ENCODE results near the gene ABCC10. TPM values are rescaled to one million over a fixed set of nuclear protein-coding genes. Genes with fewer than 3 reads are reported as not detected.

Gene ABCC10
- total RNA-seq, 1 donor from 2014 or later, result 55.8 TPM

DNA sequence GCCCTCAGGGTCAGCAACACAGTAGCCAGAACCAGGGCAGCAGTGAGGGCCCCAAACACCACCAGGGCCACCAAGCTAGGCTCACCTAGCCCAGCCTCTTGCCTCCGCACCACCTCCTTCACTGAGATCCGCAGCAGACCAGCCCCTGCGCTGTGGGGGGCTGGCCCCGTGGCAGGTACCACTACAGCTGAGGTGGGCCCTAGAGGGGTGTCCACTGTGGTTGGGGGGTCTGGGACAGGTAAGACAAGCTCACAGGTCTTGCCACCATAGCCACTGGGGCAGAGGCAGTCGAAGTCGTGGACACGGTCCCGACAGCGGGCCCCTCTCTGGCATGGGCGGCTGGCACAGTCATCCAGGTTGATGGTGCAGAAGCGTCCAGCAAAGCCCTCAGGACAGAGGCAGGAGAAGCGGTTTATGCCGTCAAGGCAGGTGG, 23.4 kb downstream of the ABCC10 start:
- Mint-ChIP-seq H3K36me3 (peaks cover 12% of the 10 kb centered on the region), H3K27ac (no peak overlapping the region), H3K27me3 (ENCODE audit: low read depth) (peaks cover 14% of the 10 kb centered on the region), H3K4me1 (peaks cover 7% of the 10 kb centered on the region), H3K9me3 (no peaks in the 10 kb centered on the region), H3K4me3 (no peak overlapping the region)
- TF ChIP-seq, protein P1, sequence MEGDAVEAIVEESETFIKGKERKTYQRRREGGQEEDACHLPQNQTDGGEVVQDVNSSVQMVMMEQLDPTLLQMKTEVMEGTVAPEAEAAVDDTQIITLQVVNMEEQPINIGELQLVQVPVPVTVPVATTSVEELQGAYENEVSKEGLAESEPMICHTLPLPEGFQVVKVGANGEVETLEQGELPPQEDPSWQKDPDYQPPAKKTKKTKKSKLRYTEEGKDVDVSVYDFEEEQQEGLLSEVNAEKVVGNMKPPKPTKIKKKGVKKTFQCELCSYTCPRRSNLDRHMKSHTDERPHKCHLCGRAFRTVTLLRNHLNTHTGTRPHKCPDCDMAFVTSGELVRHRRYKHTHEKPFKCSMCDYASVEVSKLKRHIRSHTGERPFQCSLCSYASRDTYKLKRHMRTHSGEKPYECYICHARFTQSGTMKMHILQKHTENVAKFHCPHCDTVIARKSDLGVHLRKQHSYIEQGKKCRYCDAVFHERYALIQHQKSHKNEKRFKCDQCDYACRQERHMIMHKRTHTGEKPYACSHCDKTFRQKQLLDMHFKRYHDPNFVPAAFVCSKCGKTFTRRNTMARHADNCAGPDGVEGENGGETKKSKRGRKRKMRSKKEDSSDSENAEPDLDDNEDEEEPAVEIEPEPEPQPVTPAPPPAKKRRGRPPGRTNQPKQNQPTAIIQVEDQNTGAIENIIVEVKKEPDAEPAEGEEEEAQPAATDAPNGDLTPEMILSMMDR (IDR thresholded peaks at IDR 0.05; ENCODE audit: unreplicated experiment), result no peak
- DNase-seq (ENCODE audit: low spot score in 2 of 2, unreplicated experiment in 2 of 2), result no peak

DNA sequence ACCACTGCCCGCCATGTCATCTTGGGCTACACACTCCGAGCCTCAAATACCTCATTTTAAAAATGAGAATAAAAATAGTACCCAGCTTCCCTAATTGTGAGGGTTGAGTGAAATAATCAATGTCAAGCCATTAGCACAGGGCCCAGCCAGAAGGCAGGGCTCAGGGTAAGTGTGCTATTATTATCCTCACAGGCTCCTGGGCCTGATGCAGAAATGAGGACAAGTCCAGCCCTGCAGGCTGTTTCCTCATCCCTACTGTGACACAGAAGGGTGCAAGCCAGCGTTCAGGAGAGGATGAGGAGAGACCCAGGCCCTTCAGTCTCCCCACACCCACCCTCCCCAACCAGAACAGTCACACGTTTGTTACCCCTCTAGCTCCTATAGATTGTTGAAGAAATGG, 24.0 kb downstream of the ABCC10 start:
- peaks cover 21% of the 10 kb centered on the region for H3K27me3 Mint-ChIP-seq (ENCODE audit: low read depth)
- DNase-seq (ENCODE audit: low spot score in 2 of 2, unreplicated experiment in 2 of 2), result no peak
- H3K27ac Mint-ChIP-seq, result no peak overlapping the region
- TF ChIP-seq, protein P1 (IDR thresholded peaks at IDR 0.05; ENCODE audit: unreplicated experiment), result no peak
- H3K4me1 Mint-ChIP-seq, result peaks cover 11% of the 10 kb centered on the region
- H3K4me3 Mint-ChIP-seq, result no peak overlapping the region
- H3K9me3 Mint-ChIP-seq, result no peaks in the 10 kb centered on the region
- peaks cover 12% of the 10 kb centered on the region for H3K36me3 Mint-ChIP-seq

DNA sequence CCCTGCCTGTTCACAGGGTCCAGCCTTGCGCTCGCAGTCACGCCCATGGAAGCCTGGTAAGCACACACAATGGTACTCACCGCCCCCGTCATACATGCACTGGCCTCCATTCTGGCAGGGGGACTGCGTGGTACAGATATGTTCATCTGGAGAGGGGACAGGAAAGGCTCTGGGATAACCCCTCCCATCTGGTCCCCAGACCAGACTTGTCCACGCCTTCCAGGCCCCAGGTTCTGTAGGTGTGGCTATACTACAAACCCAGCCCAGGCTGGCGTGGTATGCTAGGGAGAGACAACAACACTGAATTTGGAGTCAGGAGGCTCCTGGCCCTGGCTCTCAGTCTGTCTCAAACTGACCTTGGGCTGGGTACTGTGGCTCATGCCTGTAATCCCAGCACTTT, 24.6 kb downstream of the ABCC10 start:
- peaks cover 27% of the 10 kb centered on the region for H3K27me3 Mint-ChIP-seq (ENCODE audit: low read depth)
- TF ChIP-seq, protein P1 (IDR thresholded peaks at IDR 0.05; ENCODE audit: unreplicated experiment), result no peak
- H3K4me1 Mint-ChIP-seq, result peaks cover 14% of the 10 kb centered on the region
- DNase-seq (ENCODE audit: low spot score in 2 of 2, unreplicated experiment in 2 of 2), result no peak
- no peak overlapping the region for H3K4me3 Mint-ChIP-seq
- peaks cover 12% of the 10 kb centered on the region for H3K36me3 Mint-ChIP-seq
- H3K27ac Mint-ChIP-seq, result no peak overlapping the region
- no peaks in the 10 kb centered on the region for H3K9me3 Mint-ChIP-seq

DNA sequence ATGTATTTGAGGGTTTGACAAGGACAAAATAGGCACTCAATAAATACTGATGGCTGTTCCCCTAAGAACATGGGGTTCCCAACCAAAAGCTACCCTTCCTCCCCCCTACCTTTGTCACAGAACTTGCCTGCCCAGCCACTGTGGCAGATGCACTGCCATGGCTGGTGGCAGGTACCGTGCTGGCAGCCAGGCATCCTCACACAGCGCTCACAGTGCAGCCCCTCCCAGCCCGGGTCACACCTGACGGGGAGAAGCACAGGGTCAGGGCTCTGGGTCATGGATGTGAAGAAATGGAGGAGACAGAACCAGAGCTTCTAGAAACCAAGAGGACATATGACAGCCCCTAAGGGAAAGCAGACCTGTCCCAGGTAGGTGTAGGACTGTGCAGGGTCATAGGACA, 25.6 kb downstream of the ABCC10 start:
- no peak for DNase-seq (ENCODE audit: low spot score in 2 of 2, unreplicated experiment in 2 of 2)
- no peak overlapping the region for H3K4me3 Mint-ChIP-seq
- H3K36me3 Mint-ChIP-seq, result peaks cover 5% of the 10 kb centered on the region
- peaks cover 33% of the 10 kb centered on the region for H3K27me3 Mint-ChIP-seq (ENCODE audit: low read depth)
- no peaks in the 10 kb centered on the region for H3K9me3 Mint-ChIP-seq
- H3K27ac Mint-ChIP-seq, result no peak overlapping the region
- TF ChIP-seq, protein P1 (IDR thresholded peaks at IDR 0.05; ENCODE audit: unreplicated experiment), result no peak
- H3K4me1 Mint-ChIP-seq, result peaks cover 16% of the 10 kb centered on the region

DNA sequence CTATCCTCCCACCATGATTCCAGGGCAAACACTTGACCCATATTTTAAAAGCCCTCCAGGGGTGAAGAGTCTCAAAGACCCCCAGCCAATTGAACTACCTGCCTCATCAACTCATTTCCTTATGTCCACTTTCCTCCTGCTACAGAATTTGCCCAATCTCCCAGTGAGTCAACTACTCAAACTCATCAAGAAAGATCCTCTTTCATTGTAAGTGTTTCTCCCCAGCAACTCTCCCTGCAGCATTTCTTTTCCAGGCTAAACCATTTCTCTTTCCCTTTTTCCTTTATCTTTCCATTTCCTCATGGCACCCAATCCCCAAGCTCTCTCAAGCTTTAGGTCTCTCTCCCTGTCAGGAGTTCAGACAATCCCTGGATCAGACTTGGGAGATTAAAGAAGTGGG, 26.5 kb downstream of the ABCC10 start:
- TF ChIP-seq, protein P1 (IDR thresholded peaks at IDR 0.05; ENCODE audit: unreplicated experiment), result no peak
- peaks cover 3% of the 10 kb centered on the region for H3K36me3 Mint-ChIP-seq
- H3K4me1 Mint-ChIP-seq, result peaks cover 16% of the 10 kb centered on the region
- H3K27me3 Mint-ChIP-seq (ENCODE audit: low read depth), result peaks cover 33% of the 10 kb centered on the region
- DNase-seq (ENCODE audit: low spot score in 2 of 2, unreplicated experiment in 2 of 2), result no peak
- peak overlapping the region; percentile 70 for H3K4me3 Mint-ChIP-seq
- H3K9me3 Mint-ChIP-seq, result no peaks in the 10 kb centered on the region
- H3K27ac Mint-ChIP-seq, result no peak overlapping the region

DNA sequence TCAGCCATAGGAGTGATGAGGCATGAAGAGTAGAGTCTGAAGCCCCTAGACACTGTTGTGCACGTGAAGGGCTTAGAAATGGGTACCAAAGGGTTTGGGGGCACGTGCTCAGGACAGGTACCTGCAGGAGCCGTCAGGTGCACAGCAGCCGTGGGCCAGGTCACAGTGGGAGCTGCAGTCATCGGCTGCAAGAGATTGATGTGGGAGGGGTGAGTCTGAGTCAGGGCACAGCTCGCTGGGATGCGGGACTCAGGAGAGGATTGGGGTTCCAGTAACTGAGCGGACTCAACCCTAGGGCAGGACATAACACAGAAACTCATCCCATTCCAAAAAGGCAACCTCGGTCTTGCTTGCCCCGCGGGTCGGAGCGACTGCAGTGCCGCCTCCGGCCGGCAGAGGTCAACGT, 27.0 kb downstream of the ABCC10 start:
- Mint-ChIP-seq H3K27me3 (ENCODE audit: low read depth) (peaks cover 33% of the 10 kb centered on the region), H3K4me1 (peaks cover 16% of the 10 kb centered on the region), H3K36me3 (peaks cover 1% of the 10 kb centered on the region), H3K4me3 (peak overlapping the region; percentile 70), H3K9me3 (no peaks in the 10 kb centered on the region), H3K27ac (no peak overlapping the region)
- peak in 1 of 2 experiments; percentile 83 for DNase-seq (ENCODE audit: low spot score in 2 of 2, unreplicated experiment in 2 of 2)
- TF ChIP-seq, protein P1 (IDR thresholded peaks at IDR 0.05; ENCODE audit: unreplicated experiment), result peak; percentile 95

Measured in mesothelial cell of epicardium (in vitro differentiated cells).